NCI-H2107 treated with DMSO at 0.1 percent for 48 hours (cell line): ENCODE measurements around the gene KRTAP19-2.
"Not testable (repeated sequence)": the region's sequence is repeated elsewhere in the genome, so short reads cannot be mapped to it uniquely, and the experiment has no call there.

ENCODE experiments used
- DNase-seq: peaks from one replicate; lab custom pipeline; 2025; ENCODE audit not compliant: unreplicated experiment; lab: John Stamatoyannopoulos, UW

The KRTAP19-2 gene, protein sequence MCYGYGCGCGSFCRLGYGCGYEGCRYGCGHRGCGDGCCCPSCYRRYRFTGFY

DNA sequence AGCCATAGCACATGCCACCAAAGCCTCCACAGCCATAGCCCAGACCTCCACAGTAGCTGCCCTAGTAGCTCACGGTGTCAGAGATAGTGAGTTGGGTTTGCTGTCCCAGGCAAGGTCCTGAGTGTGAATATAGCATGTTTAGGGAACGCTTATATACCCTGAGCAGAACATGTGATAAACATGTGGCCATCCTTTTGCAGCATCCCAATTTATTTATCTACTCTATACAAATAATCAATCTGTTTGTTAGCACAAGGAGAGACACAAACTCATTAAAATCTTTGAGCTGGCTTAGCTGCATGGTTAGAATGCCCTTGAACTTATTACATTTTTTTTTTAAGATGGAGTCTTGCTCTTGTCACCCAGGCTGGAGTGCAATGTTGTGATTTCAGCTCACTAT, at the start of gene KRTAP19-2:
Gene KRTAP19-2 (minus strand): TSS at position 101 of the 400 bp plus-strand sequence. CDS start 88 bp downstream, at position 13.
- DNase-seq = no peak

DNA sequence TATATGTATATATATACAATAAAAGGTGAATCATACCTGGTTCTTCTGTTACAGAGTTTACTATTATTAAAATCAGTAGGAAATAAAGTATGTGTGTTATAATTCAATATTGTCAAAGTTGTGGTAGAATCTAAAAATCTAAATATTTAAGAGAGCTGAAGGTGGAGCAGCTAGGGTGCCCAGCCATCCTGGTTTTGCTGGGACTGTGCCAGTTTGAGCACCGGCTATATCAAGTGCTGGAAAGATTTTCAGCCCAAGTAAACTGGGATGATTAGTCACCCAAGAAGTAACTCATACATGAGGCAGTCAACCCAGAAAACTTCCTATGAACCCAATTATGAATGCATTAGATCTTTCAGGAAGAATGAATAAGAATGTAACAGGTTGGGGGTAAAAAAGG, 31.6 kb upstream of the KRTAP19-2 start:
- no peak for DNase-seq

DNA sequence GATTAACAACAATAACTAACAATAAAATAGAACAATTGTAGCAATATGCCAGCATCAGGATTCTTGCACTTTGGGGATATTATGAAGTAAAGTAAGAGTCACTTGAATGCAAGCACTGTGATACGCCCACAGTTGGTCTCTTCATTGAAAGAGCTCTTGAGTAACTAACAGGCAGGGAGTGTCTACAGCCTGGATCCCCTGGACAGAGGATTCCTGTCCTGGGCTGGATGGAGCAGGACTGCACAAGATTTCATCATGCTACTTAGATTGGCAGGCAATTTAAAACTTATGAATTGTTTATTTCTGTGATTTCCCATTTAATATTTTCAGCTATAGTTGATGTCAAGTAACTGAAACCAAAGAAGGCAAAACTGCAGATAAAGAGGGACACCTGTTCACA, 28.4 kb upstream of the KRTAP19-2 start:
- no peak for DNase-seq

DNA sequence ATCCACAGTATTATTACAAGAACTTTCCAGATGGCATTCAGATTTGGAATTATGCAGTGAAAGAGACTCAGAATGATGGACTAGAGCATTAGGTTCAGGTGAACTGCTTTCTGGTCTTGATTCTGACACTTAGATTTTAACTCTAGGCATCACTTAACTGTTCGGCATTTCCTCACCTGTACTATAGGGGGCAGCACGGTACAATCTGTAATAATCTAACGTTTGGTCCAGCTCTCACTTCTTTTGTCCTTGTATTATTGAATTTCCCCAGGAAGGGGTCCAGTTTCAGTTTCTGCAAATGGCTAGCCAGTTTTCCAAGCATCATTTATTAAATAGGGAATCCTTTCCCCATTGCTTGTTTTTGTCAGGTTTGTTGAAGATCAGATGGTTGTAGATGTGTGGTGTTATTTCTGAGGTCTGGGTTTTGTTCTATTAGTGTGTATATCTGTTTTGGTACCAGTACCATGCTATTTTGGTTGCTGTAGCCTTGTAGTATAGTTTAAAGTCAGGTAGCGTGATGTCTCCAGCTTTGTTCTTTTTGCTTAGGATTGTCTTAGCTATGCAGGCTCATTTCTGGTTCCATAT, 18.5 kb upstream of the KRTAP19-2 start:
- DNase-seq = not testable (repeated sequence)

DNA sequence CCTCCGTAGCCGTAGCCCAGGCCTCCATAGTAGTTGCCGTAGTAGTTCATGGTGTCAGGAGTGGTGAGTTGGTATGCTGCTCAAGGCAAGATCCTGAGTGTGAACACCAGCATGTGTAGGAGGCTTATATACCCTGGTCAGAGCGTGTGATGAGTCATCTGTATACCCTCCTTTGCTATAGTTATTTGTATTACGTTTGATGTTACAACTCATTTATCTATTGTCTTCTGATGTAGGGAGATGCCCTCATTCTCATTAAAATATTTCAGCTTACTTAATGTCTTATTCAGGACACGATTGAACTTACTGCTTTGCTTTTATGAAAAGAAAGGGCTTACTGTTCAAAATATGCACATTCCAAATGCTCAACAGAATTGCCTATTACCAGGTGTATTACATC, 14.8 kb upstream of the KRTAP19-2 start, which contains the start of gene KRTAP19-5:
Gene KRTAP19-5 (minus strand): TSS at position 101 of the 400 bp plus-strand sequence. CDS start 51 bp downstream, at position 50.
- DNase-seq = no peak

DNA sequence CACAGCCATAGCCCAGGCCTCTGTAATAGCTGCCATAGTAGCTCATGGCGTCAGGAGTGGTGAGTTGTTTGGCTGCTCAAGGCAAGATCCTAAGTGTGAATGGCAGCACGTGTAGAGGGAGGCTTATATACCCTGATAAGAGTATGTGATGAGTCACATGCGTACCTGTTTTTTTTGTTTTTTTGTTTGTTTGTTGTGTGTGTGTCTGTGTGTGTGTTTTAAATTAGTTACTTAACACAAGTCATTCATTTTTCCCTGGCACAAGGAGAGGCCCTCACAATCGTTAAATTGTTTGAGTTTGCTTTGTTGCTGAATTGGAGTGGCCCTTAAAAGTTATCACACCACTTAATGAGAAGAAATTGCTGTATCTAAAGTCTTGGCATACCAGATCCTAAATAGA, 9.8 kb upstream of the KRTAP19-2 start, which contains the start of gene KRTAP19-4:
Gene KRTAP19-4 (minus strand): TSS at position 101 of the 400 bp plus-strand sequence. CDS start 55 bp downstream, at position 46.
- no peak for DNase-seq

DNA sequence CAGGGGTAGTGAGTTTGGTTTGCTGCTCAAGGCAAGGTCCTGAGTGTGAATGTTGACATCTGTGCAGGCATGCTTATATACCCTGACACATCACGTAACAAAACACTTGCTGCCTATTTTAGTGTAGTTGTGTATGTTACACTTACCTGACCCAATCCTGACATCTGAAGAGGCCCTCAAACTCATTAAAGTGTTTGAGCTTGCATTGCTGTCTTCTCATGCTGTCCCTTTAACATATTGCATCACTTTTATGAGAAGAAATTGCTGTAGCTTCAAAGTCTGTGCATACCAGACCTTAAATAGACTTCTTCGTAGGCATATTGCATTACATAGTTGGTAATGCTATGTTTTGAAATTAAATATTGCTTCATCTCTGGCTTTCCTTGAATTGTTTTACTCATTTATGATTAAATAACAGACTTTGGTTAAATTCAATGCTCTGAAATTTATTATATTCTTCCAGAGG, 4.8 kb upstream of the KRTAP19-2 start, which contains the start of gene KRTAP19-3:
Gene KRTAP19-3 (minus strand): TSS at position 51 of the 466 bp plus-strand sequence. CDS start 56 bp downstream, outside the sequence.
- no peak for DNase-seq

DNA sequence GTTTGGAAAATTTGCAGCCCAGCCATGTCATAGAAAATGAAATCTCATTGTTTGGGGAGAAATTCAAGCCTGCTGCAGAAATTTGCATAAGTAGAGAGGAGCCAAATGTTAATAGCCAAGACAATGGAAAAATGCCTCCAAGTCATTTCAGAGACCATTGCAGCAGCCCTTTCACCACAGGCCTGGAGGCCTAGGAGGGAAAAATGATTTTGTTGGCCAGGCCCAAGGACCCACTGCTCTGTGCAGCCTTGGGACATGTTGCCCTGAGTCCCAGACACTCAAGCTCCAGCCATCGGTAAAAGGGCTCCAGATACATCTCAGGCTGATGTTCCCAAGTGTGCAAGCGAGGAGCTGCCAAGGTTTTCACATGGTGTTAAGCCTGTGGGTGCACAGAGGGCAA, 1.1 kb downstream of the KRTAP19-2 start:
- no peak for DNase-seq

DNA sequence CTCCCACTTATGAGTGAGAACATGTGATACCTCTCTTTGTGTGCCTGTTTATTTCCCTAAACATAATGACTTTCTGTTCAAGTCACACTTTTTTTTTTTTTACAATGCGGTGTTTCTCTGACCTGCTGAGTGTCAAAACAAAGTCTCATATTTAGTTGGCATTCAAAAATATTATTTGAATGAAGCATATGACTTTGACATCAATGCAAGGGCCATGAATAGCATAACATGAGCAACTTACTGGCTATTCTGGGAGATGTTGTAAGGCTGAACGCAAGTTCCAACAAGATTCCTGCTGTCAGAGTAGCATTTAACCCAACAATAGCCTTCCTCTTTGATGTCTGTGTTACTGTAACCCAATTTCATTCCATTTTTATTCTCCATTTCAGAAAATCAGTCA, 5.1 kb downstream of the KRTAP19-2 start:
- DNase-seq = no peak

DNA sequence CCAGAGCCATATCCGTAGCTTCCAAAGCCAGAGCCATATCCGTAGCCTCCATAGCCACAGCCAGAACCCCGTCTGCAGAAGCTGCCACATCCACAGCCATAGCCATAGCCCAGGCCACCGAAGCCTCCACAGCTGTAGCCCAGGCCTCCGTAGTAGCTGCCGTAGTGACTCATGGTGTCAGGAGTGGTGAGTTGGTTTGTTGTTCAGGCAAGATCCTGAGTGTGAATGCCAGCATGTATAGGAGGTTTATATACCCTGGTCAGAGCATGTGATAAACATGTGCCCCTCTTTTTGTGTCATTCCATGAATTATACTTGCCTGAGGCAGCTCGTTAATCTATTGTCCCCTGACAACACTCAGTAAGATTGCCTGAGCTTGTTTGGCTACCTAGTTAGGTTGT, 7.1 kb downstream of the KRTAP19-2 start, which contains the start of gene KRTAP19-1:
Gene KRTAP19-1 (minus strand): TSS at position 223 of the 400 bp plus-strand sequence. CDS start 50 bp downstream, at position 173.
- DNase-seq = no peak

DNA sequence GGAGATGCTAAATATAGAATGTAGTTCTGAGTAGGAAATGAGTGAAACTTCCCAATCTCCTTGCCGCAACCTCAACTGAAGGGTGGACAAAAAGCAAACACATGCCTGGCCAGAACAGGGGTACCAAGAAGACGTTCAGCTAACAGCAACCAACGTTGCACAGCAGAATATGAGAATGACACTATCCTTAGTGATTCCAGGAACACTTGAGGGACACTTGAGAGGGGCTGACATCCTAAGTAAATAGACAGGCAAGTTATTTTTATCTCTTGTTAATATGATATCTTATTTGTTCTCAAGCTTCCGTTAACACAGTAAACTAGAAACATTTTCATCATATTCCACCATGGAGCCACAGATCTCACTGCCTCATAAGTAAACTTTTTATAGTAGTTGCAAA, 8.0 kb downstream of the KRTAP19-2 start:
- no peak for DNase-seq

DNA sequence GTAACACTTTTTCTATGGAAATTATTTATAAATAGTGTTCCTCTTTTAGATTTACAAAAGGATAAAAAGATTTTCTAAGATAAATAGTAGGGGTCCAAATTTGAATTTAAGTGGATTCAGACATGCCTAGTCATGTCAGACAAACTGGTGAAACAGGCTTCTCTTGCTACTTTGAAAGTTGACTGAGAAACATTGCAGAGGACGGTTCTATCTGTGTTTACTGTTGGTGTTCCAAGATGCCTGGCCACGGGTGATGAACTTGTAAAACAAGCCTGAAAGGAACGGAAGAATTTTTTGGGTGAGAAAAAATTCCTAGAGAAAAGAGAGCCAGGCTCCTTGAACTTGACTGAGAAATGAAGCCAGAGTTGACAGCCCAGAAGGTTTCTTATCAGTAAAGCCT, 9.2 kb downstream of the KRTAP19-2 start:
- DNase-seq = no peak

DNA sequence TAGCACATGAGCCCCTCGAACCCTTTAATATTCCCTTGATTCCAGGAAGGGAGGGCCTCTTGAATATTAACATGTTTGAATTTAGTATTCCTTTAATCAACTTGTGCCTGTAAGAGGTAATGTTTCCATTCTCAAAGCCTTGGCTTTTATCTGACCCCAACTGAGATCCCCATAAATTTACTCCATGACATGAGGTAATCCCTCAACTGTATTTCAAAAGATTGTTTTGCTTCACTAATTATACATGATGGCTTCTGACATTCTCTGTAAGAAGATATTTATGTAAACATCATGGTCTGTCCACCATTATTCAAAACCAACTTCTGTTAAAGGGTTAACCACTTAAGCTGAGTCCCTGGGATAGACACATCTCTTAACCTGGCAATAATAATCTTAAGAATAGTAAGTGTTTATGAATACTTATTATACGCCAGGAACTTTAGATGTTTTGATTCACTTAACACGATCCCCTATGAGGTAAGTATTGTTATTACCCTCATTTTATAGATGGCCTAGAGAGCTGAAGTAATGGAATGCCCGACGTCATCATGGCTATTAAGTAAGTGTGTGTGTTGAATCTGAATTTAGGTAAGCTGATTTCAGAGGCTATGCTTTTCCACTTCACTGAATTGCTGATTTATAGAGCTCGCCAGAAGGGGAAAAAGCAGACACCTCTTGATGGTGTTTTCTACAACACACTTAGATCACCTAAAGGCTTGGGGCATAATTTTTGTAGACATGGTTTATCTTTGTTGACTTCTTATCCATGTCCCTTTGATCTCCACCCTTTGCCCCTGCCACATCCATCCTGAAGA, 18.1 kb downstream of the KRTAP19-2 start:
- DNase-seq = no peak

DNA sequence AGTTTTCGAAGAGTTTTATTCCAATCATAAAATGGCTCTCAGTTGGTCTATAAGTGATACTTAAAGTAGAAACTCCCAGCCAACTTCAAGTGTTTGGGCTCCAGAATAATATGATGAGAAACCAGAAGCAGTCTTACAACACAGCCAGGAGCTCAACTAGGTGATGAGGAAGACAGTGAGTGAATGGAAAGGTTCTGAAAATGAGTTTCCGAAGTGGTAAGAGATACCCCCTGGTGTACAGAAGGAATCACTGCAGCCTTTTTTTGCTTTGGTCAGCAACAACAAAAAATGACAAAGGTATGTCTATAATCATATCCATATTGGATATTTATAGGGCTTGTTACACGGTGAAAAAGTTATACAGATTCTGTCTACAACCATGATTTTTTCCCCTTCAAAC, 23.5 kb downstream of the KRTAP19-2 start:
- DNase-seq = no peak

DNA sequence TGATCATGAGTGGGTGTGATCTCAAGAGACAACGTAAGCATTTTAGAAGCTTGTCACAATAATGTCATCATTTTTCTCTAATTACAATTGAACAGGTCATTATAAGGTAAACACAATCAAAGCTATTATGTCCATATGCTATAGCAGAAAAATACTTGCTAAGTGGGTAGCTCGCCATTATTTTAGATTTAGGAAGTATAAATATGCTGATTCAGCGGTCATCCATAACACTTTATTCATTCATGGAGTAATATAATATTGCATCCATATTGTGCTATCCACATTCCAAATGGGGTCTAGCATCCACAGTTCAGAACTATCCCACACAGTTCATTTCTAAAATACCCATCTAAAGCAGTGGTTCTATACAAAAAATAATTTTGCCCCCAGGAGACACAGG, 38.7 kb downstream of the KRTAP19-2 start:
- DNase-seq = no peak

DNA sequence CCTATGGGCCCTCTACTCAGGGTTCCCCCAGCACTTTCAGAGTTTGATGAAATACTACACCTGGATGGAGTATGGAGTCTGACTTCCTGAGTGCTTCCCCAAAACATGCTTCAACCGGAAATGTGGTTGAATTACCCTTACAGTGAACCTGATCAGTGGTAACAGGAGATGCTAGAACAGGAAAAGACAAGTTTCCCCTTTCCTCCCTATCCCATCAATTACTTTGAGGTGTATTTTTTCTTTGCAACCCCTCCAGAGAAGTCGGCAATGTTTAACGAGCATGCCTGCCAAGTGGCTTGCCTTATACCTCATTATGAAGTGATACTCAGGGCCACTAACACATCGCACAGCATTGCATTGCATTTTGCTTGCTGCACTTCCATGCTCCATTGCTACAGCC, 40.2 kb downstream of the KRTAP19-2 start:
- no peak for DNase-seq

DNA sequence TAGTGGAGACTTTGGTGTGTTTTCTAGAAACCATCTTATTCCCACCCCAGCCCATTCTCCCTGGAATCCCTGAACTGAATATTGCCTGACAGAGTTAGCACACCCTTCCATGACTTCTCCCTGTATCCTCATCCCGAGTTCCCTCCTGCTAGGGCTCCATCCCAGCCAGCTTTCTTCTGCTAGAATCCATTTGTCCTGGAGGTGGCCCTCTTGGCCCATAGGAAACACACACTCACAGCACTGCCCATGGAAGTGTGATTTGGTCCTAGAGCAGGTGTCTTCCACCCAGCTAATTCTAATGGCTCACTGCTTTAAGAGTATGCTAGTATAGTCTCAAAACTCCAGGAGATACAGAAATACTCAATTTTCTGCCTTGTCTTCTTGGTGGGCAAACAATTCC, 43.0 kb downstream of the KRTAP19-2 start:
- DNase-seq = no peak

DNA sequence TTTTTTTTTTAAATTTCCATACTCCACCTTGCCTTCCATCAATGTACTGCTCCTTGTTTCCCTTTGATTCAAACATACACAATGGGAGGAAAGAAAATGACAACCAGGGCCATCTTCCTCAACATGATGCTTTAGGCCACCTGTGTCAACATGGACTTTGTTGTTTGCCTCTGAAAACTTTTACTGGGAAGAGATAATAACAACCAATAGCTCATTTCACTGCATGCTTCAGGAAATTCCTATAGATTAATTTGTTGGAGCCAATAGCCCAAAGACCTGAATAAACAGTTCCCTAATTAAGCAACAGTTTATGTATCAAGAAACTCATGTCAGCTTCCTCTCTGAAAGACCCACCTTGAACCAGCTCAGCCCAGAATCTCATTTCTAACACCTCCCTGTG, 44.0 kb downstream of the KRTAP19-2 start:
- DNase-seq = no peak

DNA sequence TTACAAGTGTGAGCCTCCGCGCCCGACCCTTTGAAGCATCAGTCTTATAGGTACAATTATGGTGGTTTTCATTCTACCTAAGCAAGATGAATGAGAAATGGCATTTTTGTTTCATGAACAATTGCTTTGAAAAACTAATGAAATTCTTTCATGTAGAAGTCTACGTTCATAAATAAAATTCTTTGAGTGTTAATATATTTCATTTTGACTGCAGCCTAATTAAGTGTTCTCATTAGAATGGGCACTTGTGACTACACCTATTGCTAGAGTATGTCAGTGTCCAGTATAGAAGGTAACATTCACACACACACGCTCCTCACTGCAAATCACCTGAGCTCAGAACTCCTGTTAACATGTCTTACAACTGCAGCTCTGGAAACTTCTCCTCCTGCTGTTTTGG, 47.3 kb downstream of the KRTAP19-2 start, which contains the start of gene KRTAP15-1:
Gene KRTAP15-1 (plus strand): TSS at position 301 of the 400 bp plus-strand sequence. CDS start 53 bp downstream, at position 354.
- DNase-seq = no peak
